HAP-1 (cell line): Measurements from ENCODE around the gene LYVE1.

Experiments
- DNase-seq, 2 experiments: peaks; one replicate each; pipeline ENCODE4 v3.0.0-alpha.2; 2016 to 2020; ENCODE audit warnings: low spot score in 2 of 2
- H3K27me3 ChIP-seq: fragments of 250-450 bp; sonication (Bioruptor Pico); 2 replicates; pipeline ENCODE4 v1.5.1; 2020; ENCODE audit warnings: low read depth, mild to moderate bottlenecking, moderate library complexity
- H3K36me3 ChIP-seq: fragments of 250-450 bp; sonication (Bioruptor Pico); replicated peaks from 2 replicates; pipeline ENCODE4 v1.5.1; 2020; ENCODE audit warnings: mild to moderate bottlenecking
- H3K4me1 ChIP-seq: fragments of 250-450 bp; sonication (Bioruptor Pico); 2 replicates; pipeline ENCODE4 v1.5.1; 2020; ENCODE audit warnings: mild to moderate bottlenecking
- H3K4me3 ChIP-seq: fragments of 250-450 bp; sonication (Bioruptor Pico); 2 replicates; pipeline ENCODE4 v1.5.1; 2020; ENCODE audit warnings: mild to moderate bottlenecking, moderate library complexity
- H3K9me3 ChIP-seq: fragments of 250-450 bp; sonication (Bioruptor Pico); 2 replicates; pipeline ENCODE4 v1.5.1; 2020; ENCODE audit warnings: mild to moderate bottlenecking, moderate library complexity
- in situ Hi-C: fragments of 300-500 bp; cut with MboI; formaldehyde crosslinking; loops from 3 replicates; pipeline ENCODE4 v1.14.3; 2020; ENCODE audit warnings: low sequenced_read_pairs, inconsistent platforms, mixed read lengths

The LYVE1 gene

DNA sequence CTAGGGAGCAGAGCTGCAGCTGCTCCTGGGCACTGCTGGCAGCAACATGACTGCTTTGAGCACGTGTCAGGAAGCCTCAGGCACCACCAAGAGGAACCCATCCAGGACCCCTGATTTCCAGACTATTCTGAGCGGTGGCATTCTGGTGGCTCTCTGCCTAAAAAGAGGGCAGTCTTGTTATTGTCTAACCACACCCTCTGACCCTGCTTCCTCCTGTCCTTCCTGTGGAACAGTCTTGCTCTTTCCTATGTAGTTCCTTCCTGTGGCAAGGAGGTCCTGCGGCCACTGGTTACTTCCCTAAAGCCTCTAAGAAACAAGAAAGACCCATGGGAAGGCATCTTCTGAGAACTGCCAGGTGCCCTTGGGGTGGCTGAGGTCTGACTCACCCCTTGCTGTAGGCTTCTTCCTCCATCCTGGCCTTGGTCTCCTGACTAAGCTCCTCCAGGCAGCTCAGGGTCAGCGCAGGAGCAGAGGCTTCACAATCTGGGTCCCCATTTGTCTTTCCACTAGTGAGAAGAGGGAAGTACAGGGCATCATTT is 13.1 kb upstream of the LYVE1 start:
- in situ Hi-C loops, result no loop called here
- no peak for DNase-seq

GRCh38 chr11:10580623-10581022 is 12.2 kb upstream of the LYVE1 start:
- Histone ChIP-seq H3K36me3 (no peaks in the 10 kb centered on the region), H3K4me1 (no peaks in the 10 kb centered on the region), H3K27me3 (no peaks in the 10 kb centered on the region), H3K4me3 (no peak overlapping the region), H3K9me3 (no peaks in the 10 kb centered on the region)
- DNase-seq, result no peak
- in situ Hi-C loops, result no loop called here

More for the DNA sequence above, 13.1 kb upstream of the LYVE1 start:
- Histone ChIP-seq H3K9me3 (no peaks in the 10 kb centered on the region), H3K4me1 (no peaks in the 10 kb centered on the region), H3K27me3 (no peaks in the 10 kb centered on the region), H3K4me3 (no peak overlapping the region), H3K36me3 (no peaks in the 10 kb centered on the region)

DNA sequence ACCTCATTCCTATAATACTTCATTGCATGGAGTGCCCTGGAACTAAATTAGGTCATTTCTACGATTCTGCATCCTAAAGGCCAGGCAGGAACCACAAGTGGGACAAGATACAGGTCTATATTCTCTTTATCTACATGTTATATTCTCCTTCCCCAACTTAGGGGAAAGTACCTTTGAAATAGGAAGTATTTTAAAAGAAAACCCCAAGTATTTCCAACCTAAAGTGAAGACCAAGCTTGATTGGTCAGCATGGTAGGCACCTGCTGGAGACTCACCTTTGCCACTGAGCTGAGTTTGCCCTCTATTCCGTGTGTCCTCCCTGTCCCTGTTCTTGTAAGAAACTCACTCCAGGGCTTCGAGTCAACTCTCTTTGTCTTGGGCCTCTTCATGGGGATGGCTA is 11.2 kb upstream of the LYVE1 start:
- in situ Hi-C loops, result no loop called here
- no peak overlapping the region for H3K4me3 ChIP-seq
- H3K9me3 ChIP-seq, result no peaks in the 10 kb centered on the region

GRCh38 chr11:10576035-10576398 is 7.6 kb upstream of the LYVE1 start:
- H3K27me3 ChIP-seq, result no peaks in the 10 kb centered on the region; the same call in 1 of the 2 replicates
- no peaks in the 10 kb centered on the region for H3K36me3 ChIP-seq
- H3K9me3 ChIP-seq, result no peaks in the 10 kb centered on the region
- in situ Hi-C loops, result no loop called here
- no peak overlapping the region for H3K4me3 ChIP-seq
- no peaks in the 10 kb centered on the region for H3K4me1 ChIP-seq
- no peak for DNase-seq

More for the DNA sequence above, 11.2 kb upstream of the LYVE1 start:
- no peak for DNase-seq
- Histone ChIP-seq H3K4me1 (no peaks in the 10 kb centered on the region), H3K27me3 (no peaks in the 10 kb centered on the region), H3K36me3 (no peaks in the 10 kb centered on the region)

- Histone ChIP-seq H3K9me3 (no peaks in the 10 kb centered on the region), H3K27me3 (no peaks in the 10 kb centered on the region; the same call in 1 of the 2 replicates), H3K4me3 (no peak overlapping the region), H3K4me1 (no peaks in the 10 kb centered on the region), H3K36me3 (no peaks in the 10 kb centered on the region)
- in situ Hi-C loops, result no loop called here
- no peak for DNase-seq
Measured at GRCh38 chr11:10575346-10576034, 7.0 kb upstream of the LYVE1 start.

DNA sequence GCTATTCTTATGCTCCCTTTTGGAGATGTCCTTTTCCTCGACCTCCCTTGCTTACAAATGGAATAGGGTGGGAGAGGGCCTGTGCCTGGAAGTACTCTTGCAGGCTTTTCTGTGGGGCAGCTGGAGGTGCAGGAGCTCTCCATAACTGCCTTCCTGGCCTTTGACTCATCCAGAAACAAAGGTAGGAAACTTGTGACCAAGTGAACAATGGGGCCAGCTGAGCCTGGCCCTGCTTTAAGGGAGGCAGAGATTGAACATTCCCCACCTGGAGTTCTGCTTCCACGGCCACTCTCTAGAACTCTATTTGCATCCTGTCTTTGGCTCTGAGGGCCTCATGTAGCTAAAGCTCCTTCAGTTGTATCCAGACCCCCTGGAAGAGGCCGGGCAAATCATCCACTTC is 5.1 kb upstream of the LYVE1 start:
- Histone ChIP-seq H3K4me1 (peaks cover 11% of the 10 kb centered on the region), H3K9me3 (no peaks in the 10 kb centered on the region), H3K36me3 (no peaks in the 10 kb centered on the region), H3K27me3 (no peaks in the 10 kb centered on the region; the same call in 1 of the 2 replicates), H3K4me3 (no peak overlapping the region)
- in situ Hi-C loops, result no loop called here
- DNase-seq, result no peak

GRCh38 chr11:10573028-10573427 is 4.6 kb upstream of the LYVE1 start:
- peaks cover 11% of the 10 kb centered on the region for H3K4me1 ChIP-seq
- no peaks in the 10 kb centered on the region for H3K36me3 ChIP-seq
- H3K27me3 ChIP-seq, result no peaks in the 10 kb centered on the region; the same call in 1 of the 2 replicates
- DNase-seq, result no peak
- in situ Hi-C loops, result no loop called here
- no peak overlapping the region for H3K4me3 ChIP-seq
- no peaks in the 10 kb centered on the region for H3K9me3 ChIP-seq

DNA sequence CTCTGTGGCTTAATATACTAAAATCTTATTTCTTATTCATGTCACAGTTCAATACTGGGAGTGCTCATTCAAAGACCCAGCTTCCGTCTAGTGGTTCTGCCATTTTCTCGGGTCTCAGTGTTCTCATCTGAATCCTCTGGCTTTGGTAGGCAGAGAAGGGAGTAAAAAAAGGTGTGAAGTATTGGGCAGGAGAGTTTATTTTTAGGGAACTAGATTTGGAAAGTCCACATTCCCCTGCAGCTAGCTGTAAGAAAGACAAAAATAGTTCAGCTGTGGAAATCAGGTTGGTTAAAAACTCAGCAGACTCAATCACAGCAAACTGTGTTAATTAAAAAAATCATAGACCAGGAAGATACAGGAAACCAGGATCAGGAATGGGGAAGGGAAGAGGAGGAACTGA is 4.1 kb upstream of the LYVE1 start:
- in situ Hi-C loops, result no loop called here
- Histone ChIP-seq H3K27me3 (no peaks in the 10 kb centered on the region; the same call in 1 of the 2 replicates), H3K4me1 (peaks cover 11% of the 10 kb centered on the region), H3K36me3 (no peaks in the 10 kb centered on the region), H3K4me3 (no peak overlapping the region), H3K9me3 (no peaks in the 10 kb centered on the region)
- no peak for DNase-seq

- DNase-seq, result no peak
- H3K4me3 ChIP-seq, result no peak overlapping the region
- in situ Hi-C loops, result no loop called here
- no peaks in the 10 kb centered on the region for H3K9me3 ChIP-seq
- no peaks in the 10 kb centered on the region for H3K36me3 ChIP-seq
- peaks cover 11% of the 10 kb centered on the region for H3K4me1 ChIP-seq
- peaks cover 5% of the 10 kb centered on the region; the same call in 1 of the 2 replicates for H3K27me3 ChIP-seq
Measured at GRCh38 chr11:10567446-10567845, 1.0 kb downstream of the LYVE1 start.

DNA sequence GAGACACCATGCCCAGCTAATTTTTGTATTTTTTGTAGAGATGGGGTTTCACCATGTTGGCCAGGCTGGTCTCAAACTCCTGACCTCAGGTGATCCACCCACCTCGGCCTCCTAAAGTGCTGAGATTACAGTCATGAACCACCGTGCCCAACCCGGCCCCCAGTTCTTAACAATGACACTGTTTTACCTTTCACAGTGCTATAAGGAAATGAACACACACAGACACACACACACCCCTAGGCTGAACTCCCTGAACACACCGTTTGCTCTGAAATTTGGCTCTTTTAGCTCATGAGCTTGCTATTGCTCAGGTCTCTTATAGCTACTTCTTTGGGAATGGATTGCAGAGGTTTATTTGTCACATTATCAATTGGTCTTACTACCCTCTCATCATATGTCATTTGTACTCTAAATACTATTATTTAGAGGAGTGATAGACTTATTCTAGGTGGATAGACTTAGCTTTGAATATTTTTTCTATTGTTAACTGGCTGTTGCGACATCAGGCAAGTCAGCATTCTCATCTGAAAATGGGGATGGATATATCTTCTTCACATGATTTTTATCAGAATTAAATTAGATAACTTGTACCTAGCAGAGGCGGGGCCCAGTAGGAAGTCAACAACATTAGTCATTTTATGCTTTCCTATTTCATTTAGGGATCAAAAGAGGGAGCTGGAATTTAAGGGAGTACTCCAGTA is 2.1 kb downstream of the LYVE1 start:
- in situ Hi-C loops, result no loop called here
- Histone ChIP-seq H3K27me3 (0 out of 2 replicates have a peak, but pooled peaks cover 5% of the 10 kb centered on the region), H3K9me3 (no peaks in the 10 kb centered on the region), H3K4me1 (peaks cover 11% of the 10 kb centered on the region), H3K36me3 (no peaks in the 10 kb centered on the region), H3K4me3 (no peak overlapping the region)
- no peak for DNase-seq

GRCh38 chr11:10565493-10565892 is 3.0 kb downstream of the LYVE1 start:
- DNase-seq, result no peak
- Histone ChIP-seq H3K9me3 (no peaks in the 10 kb centered on the region), H3K4me1 (peaks cover 11% of the 10 kb centered on the region), H3K4me3 (no peak overlapping the region), H3K27me3 (0 out of 2 replicates have a peak, but pooled peaks cover 5% of the 10 kb centered on the region), H3K36me3 (no peaks in the 10 kb centered on the region)
- in situ Hi-C loops, result no loop called here

DNA sequence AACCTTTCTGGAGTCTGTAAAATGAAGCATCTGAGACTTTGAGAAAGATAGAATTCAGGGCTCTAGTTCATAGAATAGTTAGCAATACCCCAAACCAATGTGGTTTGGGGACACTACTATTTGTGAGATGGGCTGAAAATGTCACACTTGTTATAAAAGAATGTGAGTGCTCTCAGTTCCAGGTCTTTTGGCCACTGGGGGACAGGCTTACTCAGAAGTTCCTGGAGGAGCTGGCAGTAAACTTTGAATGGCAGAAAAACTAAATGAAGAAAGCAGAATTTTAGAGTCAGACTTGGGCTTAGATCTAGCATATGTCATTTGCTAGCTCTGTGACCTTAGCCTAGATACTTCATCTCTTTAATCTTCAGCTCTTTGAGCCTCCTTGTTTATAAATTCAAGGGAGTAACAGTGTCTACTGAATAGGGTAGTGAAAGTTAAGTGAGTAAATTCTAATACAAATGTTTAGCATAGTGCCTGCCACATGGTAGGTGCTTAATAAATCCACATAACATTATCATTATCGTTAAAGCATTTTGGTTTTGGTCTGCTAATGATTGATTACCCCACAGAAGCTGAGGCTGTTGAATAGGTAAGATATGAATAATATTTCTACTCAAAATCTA is 3.7 kb downstream of the LYVE1 start:
- in situ Hi-C loops, result no loop called here
- Histone ChIP-seq H3K4me3 (no peak overlapping the region), H3K36me3 (no peaks in the 10 kb centered on the region), H3K4me1 (peaks cover 10% of the 10 kb centered on the region), H3K9me3 (no peaks in the 10 kb centered on the region), H3K27me3 (0 out of 2 replicates have a peak, but pooled peaks cover 5% of the 10 kb centered on the region)
- no peak for DNase-seq

DNA sequence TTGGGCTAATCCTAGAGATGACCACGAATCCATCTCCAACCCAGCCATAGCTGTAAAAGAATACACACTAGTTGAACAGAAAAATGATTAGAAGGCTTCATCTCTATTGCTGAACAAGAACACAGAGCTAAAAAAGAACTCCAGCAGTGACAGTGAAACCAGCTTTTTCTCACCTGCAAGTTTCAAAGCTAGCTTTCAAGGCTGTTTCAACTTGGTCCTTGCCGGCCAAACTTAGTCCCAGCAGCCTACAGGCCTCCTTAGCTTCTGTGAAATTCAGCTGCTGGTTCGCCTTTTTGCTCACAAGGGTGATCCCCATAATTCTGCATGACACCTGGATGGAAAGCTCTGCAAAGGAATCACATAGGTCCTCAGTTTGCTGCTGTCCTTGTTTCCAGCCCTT is 4.4 kb downstream of the LYVE1 start:
- no peak overlapping the region for H3K4me3 ChIP-seq
- H3K36me3 ChIP-seq, result no peaks in the 10 kb centered on the region
- no peaks in the 10 kb centered on the region for H3K9me3 ChIP-seq
- in situ Hi-C loops, result no loop called here
- 0 out of 2 replicates have a peak, but pooled peaks cover 5% of the 10 kb centered on the region for H3K27me3 ChIP-seq
- H3K4me1 ChIP-seq, result peaks cover 3% of the 10 kb centered on the region
- DNase-seq, result no peak

- Histone ChIP-seq H3K27me3 (0 out of 2 replicates have a peak, but pooled peaks cover 5% of the 10 kb centered on the region), H3K36me3 (no peaks in the 10 kb centered on the region), H3K4me3 (no peak overlapping the region), H3K9me3 (no peaks in the 10 kb centered on the region), H3K4me1 (no peaks in the 10 kb centered on the region)
- in situ Hi-C loops, result no loop called here
- no peak for DNase-seq
Measured at GRCh38 chr11:10561947-10562346, 6.5 kb downstream of the LYVE1 start.
